GM21723 (cell line): ENCODE results near the gene GALT.

Experiments used
- ATAC-seq: cut with Tn5 transposase; IDR thresholded peaks from one replicate; pipeline ENCODE4 v1.9.1; 2021; ENCODE audit warnings: mild to moderate bottlenecking, moderate library complexity; ENCODE audit not compliant: unreplicated experiment

GALT gene

GRCh38 chr9:34651876-34652601, 5.6 kb downstream of the GALT start, which contains the start of gene IL11RA:
TSS of gene IL11RA (plus strand) at chr9:34652185. CDS start at chr9:34655218, 3,033 bp downstream.
- ATAC-seq = peak; percentile 45

GRCh38 chr9:34652602-34653000, 6.1 kb downstream of the GALT start:
- no peak for ATAC-seq

- no peak for ATAC-seq
Measured at GRCh38 chr9:34653151-34654072, 6.9 kb downstream of the GALT start.

GRCh38 chr9:34654323-34655051, 8.0 kb downstream of the GALT start:
- ATAC-seq = no peak

- ATAC-seq = no peak
Measured at GRCh38 chr9:34655394-34655793, 8.9 kb downstream of the GALT start.

GRCh38 chr9:34656992-34657391, 10.5 kb downstream of the GALT start:
- ATAC-seq = no peak

GRCh38 chr9:34658461-34658860, 12.0 kb downstream of the GALT start:
- no peak for ATAC-seq

GRCh38 chr9:34659592-34660253, 13.2 kb downstream of the GALT start:
- no peak for ATAC-seq

- no peak for ATAC-seq
Measured at GRCh38 chr9:34662526-34663302, 16.2 kb downstream of the GALT start, which contains the start of gene CCL27. TSS of gene CCL27 (minus strand) at chr9:34662657. CDS start at chr9:34662633, 24 bp downstream.

- ATAC-seq = no peak
Measured at GRCh38 chr9:34663303-34663605, 16.8 kb downstream of the GALT start.

- peak; percentile 53 for ATAC-seq
Measured at GRCh38 chr9:34664281-34665066, 18.0 kb downstream of the GALT start.

- peak; percentile 27 for ATAC-seq
Measured at GRCh38 chr9:34665067-34665380, 18.5 kb downstream of the GALT start.

- ATAC-seq = peak; percentile 72
Measured at GRCh38 chr9:34665381-34666250, 19.1 kb downstream of the GALT start.

- no peak for ATAC-seq
Measured at GRCh38 chr9:34669809-34670562, 23.5 kb downstream of the GALT start.

GRCh38 chr9:34671307-34671706, 24.8 kb downstream of the GALT start:
- ATAC-seq = no peak

- no peak for ATAC-seq
Measured at GRCh38 chr9:34674440-34674839, 28.0 kb downstream of the GALT start.

- ATAC-seq = peak; percentile 60
Measured at GRCh38 chr9:34675048-34675714, 28.7 kb downstream of the GALT start.
